Hepatocyte (in vitro differentiated cells): ENCODE measurements around the gene RAB32. TPM values are rescaled to one million over a fixed set of nuclear protein-coding genes. Genes with fewer than 3 reads are reported as not detected.

Experiments used
- DNase-seq: peaks from one replicate; pipeline ENCODE4 v3.0.0-alpha.2; 2016; ENCODE audit warnings: low spot score
- H2AFZ ChIP-seq: fragments of 200-600 bp; sonication (generic); 2 replicates; pipeline ENCODE4 v1.6.0; 2016; ENCODE audit warnings: antibody characterized with exemption, mild to moderate bottlenecking
- H3K27ac ChIP-seq: fragments of 200-600 bp; sonication (generic); 2 replicates; pipeline ENCODE4 v1.5.1; 2016; ENCODE audit warnings: mild to moderate bottlenecking
- H3K27me3 ChIP-seq: fragments of 200-600 bp; sonication (generic); 2 replicates; pipeline ENCODE4 v1.6.1; 2016
- H3K36me3 ChIP-seq: fragments of 200-600 bp; sonication (generic); replicated peaks from 2 replicates; pipeline ENCODE4 v1.5.1; 2016; ENCODE audit warnings: low read depth; ENCODE audit not compliant: insufficient read depth
- H3K4me1 ChIP-seq: fragments of 200-600 bp; sonication (generic); 2 replicates; pipeline ENCODE4 v1.5.1; 2016; ENCODE audit warnings: mild to moderate bottlenecking, moderate library complexity; ENCODE audit not compliant: insufficient read depth
- H3K4me2 ChIP-seq: fragments of 200-600 bp; sonication (generic); 2 replicates; pipeline ENCODE4 v1.6.0; 2016
- H3K4me3 ChIP-seq: fragments of 200-600 bp; sonication (generic); 2 replicates; pipeline ENCODE4 v1.5.1; 2016; ENCODE audit warnings: mild to moderate bottlenecking
- H3K79me2 ChIP-seq: fragments of 200-600 bp; sonication (generic); 2 replicates; pipeline ENCODE4 v1.6.0; 2017; ENCODE audit warnings: mild to moderate bottlenecking
- H3K9me2 ChIP-seq: fragments of 200-600 bp; sonication (generic); replicated peaks from 2 replicates; pipeline ENCODE4 v1.6.0; 2017; ENCODE audit warnings: mild to moderate bottlenecking; ENCODE audit not compliant: insufficient read depth
- H3K9me3 ChIP-seq: fragments of 200-600 bp; sonication (generic); 2 replicates; pipeline ENCODE4 v1.5.1; 2016; ENCODE audit warnings: low read depth, mild to moderate bottlenecking
- H4K20me1 ChIP-seq: fragments of 200-600 bp; sonication (generic); 2 replicates; pipeline ENCODE4 v1.6.0; 2016; ENCODE audit warnings: mild to moderate bottlenecking; ENCODE audit not compliant: insufficient read depth, poor library complexity, severe bottlenecking
- EZH2 ChIP-seq: fragments of 200-600 bp; sonication (generic); IDR thresholded peaks from 2 replicates; pipeline ENCODE4 v1.6.1; 2016; ENCODE audit warnings: antibody characterized with exemption, mild to moderate bottlenecking, borderline replicate concordance
- EZH2phosphoT487 ChIP-seq: fragments of 200-600 bp; sonication (generic); IDR thresholded peaks from one replicate; pipeline ENCODE4 v1.6.1; 2018; ENCODE audit warnings: antibody characterized with exemption, mild to moderate bottlenecking, low read depth, moderate library complexity; ENCODE audit not compliant: unreplicated experiment, severe bottlenecking
- WGBS: methylation state at CpG from one replicate; pipeline ENCODE4 v1.1.6; 2016; ENCODE audit warnings: low lambda C conversion rate; ENCODE audit errors: missing lambda C conversion rate; 5-methylcytosine and 5-hydroxymethylcytosine counted together
- polyA plus RNA-seq: library from polyadenylated mRNA; unstranded; fragments of >200 nt; fragmentation: Nextera tagmentation; extraction: Ambion mirVana; gene quantifications from 2 replicates; pipeline ENCODE4 v1.2.1, GENCODE V29; 2016
- total RNA-seq: library from RNA; depleted of rRNA; stranded (reverse); fragments of >200 nt; gene quantifications from 2 replicates; pipeline ENCODE4 v1.2.3, GENCODE V29; 2014
- TF ChIP-seq, protein P1 (sequence below): fragments of 200-600 bp; sonication (generic); IDR thresholded peaks from 2 replicates; pipeline ENCODE4 v1.5.1; 2016; ENCODE audit warnings: antibody characterized with exemption, mild to moderate bottlenecking; ENCODE audit not compliant: poor library complexity

RAB32 gene
- total and polyA plus RNA-seq, 2 experiments from 2014 or later: 100 to 121 TPM

DNA sequence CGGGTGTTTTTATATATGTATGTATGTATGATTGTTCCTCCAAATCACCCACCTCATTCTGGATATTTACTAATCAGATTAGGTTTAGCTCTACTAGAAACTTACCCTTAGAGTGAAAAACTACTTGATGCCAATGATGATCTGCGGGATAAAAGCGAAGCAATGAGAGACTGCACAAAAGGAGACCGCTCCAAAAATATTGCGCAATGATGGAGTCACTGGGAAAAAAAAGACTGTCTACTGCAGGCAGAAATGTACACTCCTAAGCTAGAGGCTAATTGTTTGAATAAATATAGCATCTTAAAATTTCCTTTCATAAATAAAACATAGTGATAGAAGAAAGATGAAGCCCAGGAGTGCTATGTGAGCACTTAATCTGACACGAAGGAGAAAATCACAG, 7.3 kb downstream of the RAB32 start:
- WGBS: 89% methylated on average over 6 of the region's 6 CpGs
- H3K9me2 ChIP-seq: no peaks in the 10 kb centered on the region
- no peak overlapping the region for H2AFZ ChIP-seq
- peaks cover 35% of the 10 kb centered on the region for H4K20me1 ChIP-seq
- H3K4me3 ChIP-seq: no peak overlapping the region
- H3K27me3 ChIP-seq: no peaks in the 10 kb centered on the region
- TF ChIP-seq EZH2 (no peak), EZH2phosphoT487 (no peak)
- TF ChIP-seq, protein P1, sequence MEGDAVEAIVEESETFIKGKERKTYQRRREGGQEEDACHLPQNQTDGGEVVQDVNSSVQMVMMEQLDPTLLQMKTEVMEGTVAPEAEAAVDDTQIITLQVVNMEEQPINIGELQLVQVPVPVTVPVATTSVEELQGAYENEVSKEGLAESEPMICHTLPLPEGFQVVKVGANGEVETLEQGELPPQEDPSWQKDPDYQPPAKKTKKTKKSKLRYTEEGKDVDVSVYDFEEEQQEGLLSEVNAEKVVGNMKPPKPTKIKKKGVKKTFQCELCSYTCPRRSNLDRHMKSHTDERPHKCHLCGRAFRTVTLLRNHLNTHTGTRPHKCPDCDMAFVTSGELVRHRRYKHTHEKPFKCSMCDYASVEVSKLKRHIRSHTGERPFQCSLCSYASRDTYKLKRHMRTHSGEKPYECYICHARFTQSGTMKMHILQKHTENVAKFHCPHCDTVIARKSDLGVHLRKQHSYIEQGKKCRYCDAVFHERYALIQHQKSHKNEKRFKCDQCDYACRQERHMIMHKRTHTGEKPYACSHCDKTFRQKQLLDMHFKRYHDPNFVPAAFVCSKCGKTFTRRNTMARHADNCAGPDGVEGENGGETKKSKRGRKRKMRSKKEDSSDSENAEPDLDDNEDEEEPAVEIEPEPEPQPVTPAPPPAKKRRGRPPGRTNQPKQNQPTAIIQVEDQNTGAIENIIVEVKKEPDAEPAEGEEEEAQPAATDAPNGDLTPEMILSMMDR: no peak
- H3K36me3 ChIP-seq: no peaks in the 10 kb centered on the region
- H3K27ac ChIP-seq: no peak overlapping the region
- no peak overlapping the region for H3K4me2 ChIP-seq
- peaks cover 58% of the 10 kb centered on the region for H3K79me2 ChIP-seq
- peaks cover 18% of the 10 kb centered on the region for H3K4me1 ChIP-seq
- DNase-seq: no peak
- H3K9me3 ChIP-seq: no peaks in the 10 kb centered on the region

DNA sequence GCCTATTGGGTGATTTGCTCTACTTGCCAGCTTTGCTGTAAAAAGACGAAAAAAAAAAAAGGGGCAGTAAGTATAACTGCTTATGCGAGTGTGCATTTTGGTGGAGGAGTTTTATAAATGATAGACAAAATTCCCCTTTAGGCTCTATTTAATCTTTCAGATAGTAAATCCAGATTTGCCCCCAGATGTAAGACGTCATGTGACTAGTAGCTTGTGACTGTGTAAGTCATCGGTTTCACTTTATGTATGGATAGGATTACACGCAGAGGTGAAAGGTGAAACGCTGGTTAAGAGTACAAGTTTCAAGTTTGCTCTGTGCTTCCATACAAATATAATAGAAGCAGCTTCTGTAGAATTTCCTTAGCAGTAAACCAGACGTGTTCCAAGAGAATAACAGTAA, 7.9 kb downstream of the RAB32 start:
- H4K20me1 ChIP-seq: peaks cover 35% of the 10 kb centered on the region
- H3K4me1 ChIP-seq: peaks cover 13% of the 10 kb centered on the region
- TF ChIP-seq EZH2 (no peak), EZH2phosphoT487 (no peak)
- TF ChIP-seq, protein P1: no peak
- H3K79me2 ChIP-seq: peaks cover 52% of the 10 kb centered on the region
- H3K27ac ChIP-seq: no peak overlapping the region
- H3K27me3 ChIP-seq: no peaks in the 10 kb centered on the region
- DNase-seq: no peak
- H3K36me3 ChIP-seq: no peaks in the 10 kb centered on the region
- no peak overlapping the region for H2AFZ ChIP-seq
- H3K4me2 ChIP-seq: no peak overlapping the region
- no peaks in the 10 kb centered on the region for H3K9me2 ChIP-seq
- H3K4me3 ChIP-seq: no peak overlapping the region
- WGBS: 77% methylated on average over 7 of the region's 7 CpGs
- no peaks in the 10 kb centered on the region for H3K9me3 ChIP-seq

DNA sequence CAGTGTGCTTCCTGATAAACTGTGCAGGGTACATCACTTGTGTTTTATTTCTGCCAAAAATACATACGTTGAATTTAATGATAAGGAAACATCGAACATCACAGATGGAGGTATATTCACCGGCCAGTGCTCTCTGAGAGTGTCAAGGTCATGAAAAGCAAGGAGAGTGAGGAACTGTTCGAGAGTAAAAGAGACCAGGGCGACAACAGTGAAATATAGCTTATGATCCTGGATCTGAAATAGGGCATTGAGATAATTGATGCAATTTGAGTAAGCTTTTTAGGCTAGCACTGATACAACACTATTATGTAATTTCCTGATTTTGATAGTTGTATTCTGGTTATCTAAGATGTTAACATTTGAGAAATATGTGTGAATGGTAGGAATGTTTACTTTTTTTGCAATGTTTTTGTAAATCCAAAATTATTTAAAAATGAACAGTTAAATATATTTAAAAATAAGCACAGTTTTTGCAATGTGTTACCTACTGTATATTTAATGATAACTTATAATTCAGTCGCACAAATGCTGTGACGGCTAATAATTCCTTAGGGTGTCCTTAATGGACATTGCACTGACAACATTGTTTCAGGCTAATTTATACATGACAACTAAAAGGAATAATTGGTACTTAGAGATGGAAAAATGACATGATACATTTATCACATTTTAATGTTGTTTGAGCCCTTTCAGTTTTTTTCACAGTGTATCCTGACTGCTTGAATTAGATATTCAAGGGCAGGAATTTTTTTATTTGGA, 9.9 kb downstream of the RAB32 start:
- Histone ChIP-seq H3K9me2 (no peaks in the 10 kb centered on the region), H3K36me3 (no peaks in the 10 kb centered on the region), H3K79me2 (peaks cover 32% of the 10 kb centered on the region), H3K9me3 (no peaks in the 10 kb centered on the region), H3K4me2 (no peak overlapping the region), H3K4me1 (no peaks in the 10 kb centered on the region), H3K4me3 (no peak overlapping the region), H3K27ac (no peak overlapping the region), H2AFZ (no peak overlapping the region), H3K27me3 (no peaks in the 10 kb centered on the region), H4K20me1 (peaks cover 18% of the 10 kb centered on the region)
- DNase-seq: no peak
- TF ChIP-seq, protein P1: no peak
- TF ChIP-seq EZH2: no peak
- WGBS: 96% methylated on average over 7 of the region's 7 CpGs
